HG03025 (cell line): ENCODE results near the gene CIB2.

Source experiments
- ATAC-seq: cut with Tn5 transposase; IDR thresholded peaks from one replicate; pipeline ENCODE4 v1.9.1; 2021; ENCODE audit warnings: mild to moderate bottlenecking, moderate library complexity; ENCODE audit not compliant: unreplicated experiment, low FRiP score

The CIB2 gene

GRCh38 chr15:78088773-78089080 is 42.5 kb downstream of the CIB2 start:
- no peak for ATAC-seq

GRCh38 chr15:78087951-78088772 is 43.1 kb downstream of the CIB2 start:
- no peak for ATAC-seq

- no peak for ATAC-seq
These were observed 45.3 kb downstream of the CIB2 start for GRCh38 chr15:78085928-78086327.

- ATAC-seq = no peak
These were observed 46.8 kb downstream of the CIB2 start for GRCh38 chr15:78084449-78084750.

GRCh38 chr15:78083687-78084448 is 47.4 kb downstream of the CIB2 start:
- ATAC-seq = no peak

GRCh38 chr15:78083186-78083585 is 48.1 kb downstream of the CIB2 start:
- no peak for ATAC-seq

- ATAC-seq = no peak
These were observed 48.5 kb downstream of the CIB2 start for GRCh38 chr15:78082743-78083110.

- no peak for ATAC-seq
These were observed 49.0 kb downstream of the CIB2 start for GRCh38 chr15:78082106-78082742.

- ATAC-seq = no peak
These were observed 51.2 kb downstream of the CIB2 start for GRCh38 chr15:78080088-78080460.

GRCh38 chr15:78079298-78080087 is 51.8 kb downstream of the CIB2 start:
- ATAC-seq = no peak

- ATAC-seq = peak; percentile 15
These were observed 53.4 kb downstream of the CIB2 start for GRCh38 chr15:78077871-78078210.

- ATAC-seq = peak; percentile 63
These were observed 54.0 kb downstream of the CIB2 start, which contains the start of gene TBC1D2B for GRCh38 chr15:78077053-78077870. TSS of gene TBC1D2B (minus strand) at chr15:78077711. CDS start at chr15:78077652, 59 bp downstream.

- no peak for ATAC-seq
These were observed 54.8 kb downstream of the CIB2 start for GRCh38 chr15:78076231-78077052.

GRCh38 chr15:78075490-78076230 is 55.6 kb downstream of the CIB2 start:
- no peak for ATAC-seq

- no peak for ATAC-seq
These were observed 58.0 kb downstream of the CIB2 start for GRCh38 chr15:78073046-78073787.

GRCh38 chr15:78072080-78072892 is 59.0 kb downstream of the CIB2 start:
- no peak for ATAC-seq

- no peak for ATAC-seq
These were observed 59.9 kb downstream of the CIB2 start for GRCh38 chr15:78071383-78071782.
